Vagina (tissue), 2 donors: ENCODE data around the gene TBX15.

Experiments used
- POLR2A ChIP-seq, 2 donors: fragments of 450-650 bp; IDR thresholded peaks; one replicate each; pipeline ENCODE4 v1.6.1; 2017; ENCODE audit warnings: antibody characterized with exemption in 2 of 2, mild to moderate bottlenecking in 2 of 2, moderate library complexity in 2 of 2
- TF ChIP-seq, protein P1 (sequence below), 3 experiments: fragments of 450-650 bp in 2 of 3; fragments of 200-600 bp in 1 of 3; sonication (generic) in 1 of 3; IDR thresholded peaks; one replicate each; pipeline ENCODE4 v1.5.1; 2017 to 2019; ENCODE audit warnings: antibody characterized with exemption in 3 of 3, mild to moderate bottlenecking in 2 of 3, moderate library complexity in 2 of 3

DNA sequence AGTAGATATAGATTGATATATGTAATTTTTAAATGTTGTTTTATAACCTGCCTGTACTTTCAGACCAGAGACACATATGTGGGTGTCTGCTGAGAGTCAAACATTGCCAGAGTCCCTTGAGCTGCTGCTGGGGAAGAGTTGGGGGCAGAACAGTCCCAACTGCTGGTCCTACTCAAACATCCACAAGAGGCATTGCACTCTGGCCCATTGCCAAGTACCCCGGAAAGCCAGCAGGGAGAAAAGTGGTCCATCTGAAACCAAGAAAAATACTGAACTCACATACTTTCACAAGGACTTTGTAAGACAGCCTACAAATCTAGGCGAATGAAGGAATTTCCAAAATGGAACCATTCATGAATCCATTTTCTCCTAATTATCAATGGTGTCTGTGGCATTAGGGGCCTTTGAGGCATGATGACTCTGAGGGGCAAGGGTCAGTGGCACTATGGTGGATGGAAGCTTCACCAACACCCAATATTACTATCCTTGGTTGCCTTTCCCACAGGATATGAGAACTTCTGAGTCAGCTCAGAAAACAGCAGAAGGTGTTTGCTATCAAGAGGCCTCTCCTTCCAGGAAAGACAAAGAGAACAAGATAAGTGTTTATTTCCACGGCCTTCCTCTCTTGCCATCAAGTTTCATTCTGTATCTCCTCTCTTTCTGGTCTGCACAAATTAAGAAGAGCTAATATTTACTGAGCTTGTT, 7.3 kb upstream of the TBX15 start:
- TF ChIP-seq, protein P1, sequence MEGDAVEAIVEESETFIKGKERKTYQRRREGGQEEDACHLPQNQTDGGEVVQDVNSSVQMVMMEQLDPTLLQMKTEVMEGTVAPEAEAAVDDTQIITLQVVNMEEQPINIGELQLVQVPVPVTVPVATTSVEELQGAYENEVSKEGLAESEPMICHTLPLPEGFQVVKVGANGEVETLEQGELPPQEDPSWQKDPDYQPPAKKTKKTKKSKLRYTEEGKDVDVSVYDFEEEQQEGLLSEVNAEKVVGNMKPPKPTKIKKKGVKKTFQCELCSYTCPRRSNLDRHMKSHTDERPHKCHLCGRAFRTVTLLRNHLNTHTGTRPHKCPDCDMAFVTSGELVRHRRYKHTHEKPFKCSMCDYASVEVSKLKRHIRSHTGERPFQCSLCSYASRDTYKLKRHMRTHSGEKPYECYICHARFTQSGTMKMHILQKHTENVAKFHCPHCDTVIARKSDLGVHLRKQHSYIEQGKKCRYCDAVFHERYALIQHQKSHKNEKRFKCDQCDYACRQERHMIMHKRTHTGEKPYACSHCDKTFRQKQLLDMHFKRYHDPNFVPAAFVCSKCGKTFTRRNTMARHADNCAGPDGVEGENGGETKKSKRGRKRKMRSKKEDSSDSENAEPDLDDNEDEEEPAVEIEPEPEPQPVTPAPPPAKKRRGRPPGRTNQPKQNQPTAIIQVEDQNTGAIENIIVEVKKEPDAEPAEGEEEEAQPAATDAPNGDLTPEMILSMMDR (IDR thresholded peaks at IDR 0.05) = no peak
- TF ChIP-seq POLR2A (IDR thresholded peaks at IDR 0.05) = no peak
